ENCODE measurements around the gene ALG12.

Gene ALG12

GRCh38 chr22:49957826-49958365 is 39.7 kb upstream of the ALG12 start:
- no peak for DNase-seq (ENCODE audit: low read depth)

- DNase-seq (ENCODE audit: low read depth): no peak
These were observed 38.9 kb upstream of the ALG12 start for GRCh38 chr22:49956914-49957825.

- DNase-seq (ENCODE audit: low read depth): no peak
These were observed 38.2 kb upstream of the ALG12 start for GRCh38 chr22:49956418-49956770.

- no peak for DNase-seq (ENCODE audit: low read depth)
These were observed 37.6 kb upstream of the ALG12 start for GRCh38 chr22:49955581-49956417.

GRCh38 chr22:49954991-49955580 is 36.8 kb upstream of the ALG12 start:
- DNase-seq (ENCODE audit: low read depth): no peak

- DNase-seq (ENCODE audit: low read depth): no peak
These were observed 36.1 kb upstream of the ALG12 start for GRCh38 chr22:49954354-49954753.

- no peak for DNase-seq (ENCODE audit: low read depth)
These were observed 35.6 kb upstream of the ALG12 start for GRCh38 chr22:49953680-49954344.

GRCh38 chr22:49953027-49953679 is 34.9 kb upstream of the ALG12 start:
- DNase-seq (ENCODE audit: low read depth): no peak

- no peak for DNase-seq (ENCODE audit: low read depth)
These were observed 34.0 kb upstream of the ALG12 start for GRCh38 chr22:49951986-49952896.

GRCh38 chr22:49951678-49951985 is 33.4 kb upstream of the ALG12 start:
- DNase-seq (ENCODE audit: low read depth): no peak

- no peak for DNase-seq (ENCODE audit: low read depth)
These were observed 32.9 kb upstream of the ALG12 start for GRCh38 chr22:49951000-49951677.

GRCh38 chr22:49950396-49950994 is 32.3 kb upstream of the ALG12 start:
- DNase-seq (ENCODE audit: low read depth): no peak

GRCh38 chr22:49949914-49950292 is 31.7 kb upstream of the ALG12 start:
- no peak for DNase-seq (ENCODE audit: low read depth)

GRCh38 chr22:49948958-49949913 is 31.0 kb upstream of the ALG12 start:
- no peak for DNase-seq (ENCODE audit: low read depth)

GRCh38 chr22:49948116-49948957 is 30.1 kb upstream of the ALG12 start:
- no peak for DNase-seq (ENCODE audit: low read depth)

GRCh38 chr22:49947296-49947622 is 29.0 kb upstream of the ALG12 start:
- DNase-seq (ENCODE audit: low read depth): no peak

- no peak for DNase-seq (ENCODE audit: low read depth)
These were observed 28.5 kb upstream of the ALG12 start for GRCh38 chr22:49946612-49947295.
